Lower leg skin (tissue), 4 donors: ENCODE data around the gene ALDH1B1. TPM values are rescaled to one million over a fixed set of nuclear protein-coding genes. Genes with fewer than 3 reads are reported as not detected.

ENCODE experiments used
- DNase-seq, 2 donors: peaks; one replicate each; pipeline ENCODE4 v3.0.0-alpha.2; 2019; ENCODE audit warnings: low spot score in 2 of 2
- H3K4me3 ChIP-seq: fragments of 200-600 bp; sonication (generic); 2 replicates; pipeline ENCODE4 v1.5.1; 2017; ENCODE audit warnings: mild to moderate bottlenecking, low read depth; ENCODE audit not compliant: poor library complexity, severe bottlenecking
- CTCF ChIP-seq, 3 donors: fragments of 450-650 bp; IDR thresholded peaks; one replicate each; pipeline ENCODE4 v1.5.1; 2016; ENCODE audit warnings: antibody characterized with exemption in 3 of 3, mild to moderate bottlenecking in 3 of 3, moderate library complexity in 2 of 3
- POLR2A ChIP-seq, 2 donors: fragments of 450-650 bp; IDR thresholded peaks; one replicate each; pipeline ENCODE4 v1.6.1; 2016 to 2017; ENCODE audit warnings: antibody characterized with exemption in 2 of 2, mild to moderate bottlenecking in 1 of 2, moderate library complexity in 1 of 2
- WGBS, 2 donors: methylation state at CpG; one replicate each; pipeline ENCODE4 v1.1.5; 2018; 5-methylcytosine and 5-hydroxymethylcytosine counted together
- intact Hi-C: fragments of 100-400 bp; cut with DNase I; formaldehyde crosslinking; loops from one replicate; pipeline ENCODE4 v1.15.0; 2023; ENCODE audit warnings: low total_unique reads
- total RNA-seq, 4 donors: library from RNA; depleted of rRNA; stranded (reverse); fragments of >200 nt; gene quantifications; one replicate each; pipeline ENCODE4 v1.1.0, GENCODE V29; 2016

The ALDH1B1 gene
- total RNA-seq, 4 donors from 2014 or later, result 2.3 to 6.8 (median 3.6) TPM

DNA sequence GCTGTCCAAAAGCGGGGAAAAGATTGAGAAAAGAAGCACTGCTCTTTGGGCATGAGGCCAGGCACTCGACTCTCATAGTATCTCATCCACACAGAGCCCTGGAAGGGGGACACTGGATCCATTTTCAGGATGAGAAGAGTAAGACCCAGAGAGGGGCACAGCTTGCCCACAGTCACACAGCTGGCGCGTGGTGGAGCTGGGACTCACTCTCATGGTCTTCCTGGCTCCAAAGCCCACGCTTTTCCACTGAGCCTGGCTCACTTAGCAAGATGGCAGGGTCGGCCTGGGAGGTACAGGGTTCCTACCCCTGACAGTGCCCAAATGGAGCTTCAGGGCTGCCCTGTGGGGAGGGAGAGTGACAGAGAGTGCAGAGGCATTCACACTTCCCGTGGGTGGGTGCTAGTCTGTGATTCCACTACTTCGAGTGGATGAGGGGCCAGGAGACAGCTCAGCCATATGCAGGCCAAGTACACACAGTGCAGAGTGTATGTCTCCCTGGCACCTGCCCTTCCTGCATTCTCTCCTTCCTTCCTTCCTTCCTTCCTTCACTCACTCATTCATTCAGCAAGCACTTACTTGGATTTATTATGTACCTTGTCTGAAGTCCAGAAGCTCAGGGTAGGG, 50.1 kb downstream of the ALDH1B1 start:
- intact Hi-C loops, result no loop called here
- no peak overlapping the region for H3K4me3 ChIP-seq
- WGBS, 2 donors, result 62 to 69% methylated on average over 7 to 8 of the region's 8 CpGs
- DNase-seq, result no peak
- no peak for TF ChIP-seq POLR2A (IDR thresholded peaks at IDR 0.05)
- TF ChIP-seq CTCF (IDR thresholded peaks at IDR 0.05), result no peak

DNA sequence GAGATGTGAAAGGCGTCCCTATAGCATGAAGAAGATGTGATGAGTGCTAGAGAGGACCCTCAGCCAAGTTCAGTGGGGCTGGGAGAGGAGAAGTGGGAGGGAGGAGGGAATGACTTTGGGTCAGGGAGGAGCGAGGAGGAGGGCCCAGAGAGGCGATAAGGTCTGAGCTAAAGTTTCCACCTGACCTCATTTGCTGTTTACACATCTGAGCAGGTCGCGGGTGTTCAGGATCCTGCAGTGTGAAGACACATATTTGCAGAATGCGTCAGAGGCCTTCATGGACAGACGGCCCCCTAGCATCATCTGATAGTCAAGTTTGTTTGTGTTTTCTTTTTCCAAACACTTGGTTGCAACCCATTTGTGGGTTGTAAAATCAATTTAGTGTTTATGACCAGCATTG, 50.7 kb downstream of the ALDH1B1 start:
- DNase-seq, result no peak
- no peak overlapping the region for H3K4me3 ChIP-seq
- no peak for TF ChIP-seq POLR2A (IDR thresholded peaks at IDR 0.05)
- TF ChIP-seq CTCF (IDR thresholded peaks at IDR 0.05), result no peak
- intact Hi-C loops, result no loop called here
- 69 to 76% methylated on average over 7 of the region's 7 CpGs for WGBS, 2 donors

DNA sequence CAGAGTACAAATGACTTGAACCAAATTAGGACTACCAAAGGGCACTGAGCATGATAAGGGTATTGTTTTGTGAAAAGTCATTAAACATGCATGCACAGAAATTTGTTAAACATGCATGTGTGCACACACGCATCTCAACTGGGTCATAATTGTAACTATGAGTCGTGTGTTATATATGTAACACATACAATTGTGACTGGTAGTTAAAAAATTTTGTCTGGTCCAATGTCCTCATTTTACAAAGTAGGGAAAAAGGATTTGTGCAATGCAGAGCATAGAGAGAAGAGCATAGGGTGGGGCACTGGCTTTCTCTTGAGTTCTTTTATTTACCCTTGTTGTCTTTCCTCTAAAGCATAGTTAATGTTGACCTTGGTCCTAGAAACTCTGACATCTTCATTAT, 51.1 kb downstream of the ALDH1B1 start:
- H3K4me3 ChIP-seq, result no peak overlapping the region
- WGBS, 2 donors, result 48 to 54% methylated on average over 2 of the region's 2 CpGs
- no peak for TF ChIP-seq CTCF (IDR thresholded peaks at IDR 0.05)
- TF ChIP-seq POLR2A (IDR thresholded peaks at IDR 0.05), result no peak
- intact Hi-C loops, result no loop called here
- DNase-seq, result no peak

DNA sequence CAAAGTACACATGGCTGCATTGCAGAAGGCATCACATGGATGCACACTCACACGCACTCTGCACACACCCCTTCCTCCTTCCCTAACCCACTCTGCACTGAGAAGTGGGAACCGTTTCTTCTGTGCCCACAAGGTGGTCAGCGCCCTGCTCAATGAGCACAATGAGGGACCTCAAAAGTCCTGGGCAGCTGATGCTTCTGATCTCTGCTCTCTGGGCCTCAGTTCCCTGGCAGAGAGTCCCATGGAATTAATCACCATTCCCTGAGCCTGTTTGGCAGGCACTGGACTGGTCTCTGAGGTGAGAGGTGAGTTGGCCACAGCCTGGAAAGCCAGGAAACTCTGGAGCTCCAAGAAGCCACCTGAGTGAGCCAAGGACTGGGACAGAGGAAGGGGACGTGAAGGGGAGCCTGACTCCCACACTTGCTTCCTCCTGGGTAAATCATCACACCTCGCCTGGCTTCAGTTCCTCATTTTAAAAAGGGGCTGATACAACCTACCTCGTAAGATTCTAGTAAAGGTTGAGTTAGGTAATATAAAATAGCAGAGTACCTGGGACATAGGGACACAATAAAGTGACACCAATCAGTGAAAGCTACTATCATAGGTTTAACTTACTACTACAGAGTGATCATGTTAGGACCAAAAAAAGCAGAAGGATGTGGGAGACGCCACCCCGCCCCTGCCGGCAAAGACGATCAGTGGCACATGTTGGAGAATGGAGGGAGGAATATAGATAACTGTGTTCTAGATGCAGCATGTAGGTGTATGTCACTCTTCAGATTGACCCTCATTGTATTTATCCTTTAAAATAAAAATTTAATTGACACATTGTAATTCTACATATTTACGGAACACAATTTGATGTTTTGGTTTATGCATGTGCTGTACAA, 52.9 kb downstream of the ALDH1B1 start:
- TF ChIP-seq POLR2A (IDR thresholded peaks at IDR 0.05) (no peak), CTCF (IDR thresholded peaks at IDR 0.05) (no peak)
- no peak for DNase-seq
- 68 to 73% methylated on average over 11 of the region's 11 CpGs for WGBS, 2 donors
- intact Hi-C loops, result no loop called here
- no peak overlapping the region for H3K4me3 ChIP-seq

- WGBS, 2 donors, result 22 to 54% methylated on average over 1 of the region's 1 CpG
- TF ChIP-seq POLR2A (IDR thresholded peaks at IDR 0.05) (no peak), CTCF (IDR thresholded peaks at IDR 0.05) (no peak)
- H3K4me3 ChIP-seq, result no peak overlapping the region
- DNase-seq, result no peak
- intact Hi-C loops, result no loop called here
Observed at GRCh38 chr9:38447703-38448102, 55.2 kb downstream of the ALDH1B1 start.

Other genes with a start within 250 kb of the ALDH1B1 start
- not detected for gene IGFBPL1, start 31.8 kb downstream of the ALDH1B1 start, total RNA-seq
- 10 to 100 TPM in 1 of 4 donors, 1 to 10 TPM in 3; 1.4 to 72.3 (median 4.7) TPM for gene ANKRD18A, start 227.9 kb downstream of the ALDH1B1 start, total RNA-seq